K562 (cell line): ENCODE measurements around the gene TEDC1. TPM values are rescaled to one million over a fixed set of nuclear protein-coding genes. Genes with fewer than 3 reads are reported as not detected.

Experiments
- ATAC-seq: fragments of 200-7000 bp; cut with Tn5 transposase; 3 replicates; pipeline ENCODE4 v1.9.1; 2020; ENCODE audit warnings: moderate library complexity
- BruUV-seq: library from RNA; stranded (reverse); fragments of 400-500 nt; replicated peaks from 2 replicates; lab custom pipeline; 2021; lab: Mats Ljungman, UMichigan
- CTCF ChIA-PET: fragments of 300-600 bp; formaldehyde crosslinking; extraction: SDS; loops from one replicate; lab custom pipeline; 2021; ENCODE audit warnings: low intra/inter-chr PET ratio; lab: Yijun Ruan, JAX
- POLR2A ChIA-PET: fragments of 300-600, 350-650 bp; sonication (Branson Sonifier 250); formaldehyde crosslinking; extraction: SDS; loops from one replicate; lab custom pipeline; 2021; ENCODE audit warnings: antibody characterized with exemption, inconsistent platforms; lab: Yijun Ruan, JAX
- DNase-seq, 4 experiments: peaks; one replicate each; pipeline versions ENCODE4 v3.0.0 to v3.0.0-alpha.2; 2011 to 2018; ENCODE audit warnings: low spot score in 3 of 4, mixed read lengths in 3 of 4; ENCODE audit errors: extremely low read depth in 1 of 4
- FAIRE-seq: peaks from 2 replicates; lab custom pipeline; 2011; peaks lifted over from hg19 to GRCh38; lab: Jason Lieb, UNC
- H2AFZ ChIP-seq: 2 replicates; pipeline ENCODE4 v1.6.0; 2011; ENCODE audit warnings: low read depth, low read length, control low read depth, inconsistent platforms
- H3K27ac ChIP-seq: fragments of 200-600 bp; 3 replicates; pipeline ENCODE4 v1.8.0; 2011; ENCODE audit warnings: low read depth, mild to moderate bottlenecking, control low read depth, inconsistent platforms, low read length, moderate library complexity, mixed read lengths; ENCODE audit errors: extremely low read depth
- H3K27me3 ChIP-seq, 2 experiments: fragments of 300-600 bp in 1 of 2; 2 replicates in 1 of 2; 3 replicates in 1 of 2; pipeline versions ENCODE4 v1.6.0 to v1.8.0; 2011; ENCODE audit warnings: inconsistent platforms in 2 of 2, low read length in 2 of 2, mild to moderate bottlenecking in 1 of 2, mixed read lengths in 1 of 2, moderate library complexity in 1 of 2; ENCODE audit not compliant: control insufficient read depth in 2 of 2, insufficient read depth in 2 of 2
- H3K36me3 ChIP-seq: fragments of 300-600 bp; 3 replicates; pipeline ENCODE4 v1.8.0; 2011; ENCODE audit warnings: mild to moderate bottlenecking, low read length, inconsistent platforms; ENCODE audit not compliant: control insufficient read depth, insufficient read depth
- H3K4me1 ChIP-seq, 2 experiments: fragments of 200-600 bp in 1 of 2; replicated peaks in 1 of 2; 2 replicates in 1 of 2; 3 replicates in 1 of 2; pipeline versions ENCODE4 v1.5.1 to v1.8.0; 2011; ENCODE audit warnings: inconsistent platforms in 2 of 2, low read length in 2 of 2, mild to moderate bottlenecking in 1 of 2, mixed read lengths in 1 of 2, moderate library complexity in 1 of 2; ENCODE audit not compliant: control insufficient read depth in 2 of 2, insufficient read depth in 2 of 2
- H3K4me2 ChIP-seq: 2 replicates; pipeline ENCODE4 v1.6.1; 2011; ENCODE audit warnings: low read length, control low read depth, inconsistent platforms, mixed read lengths; ENCODE audit not compliant: insufficient read depth
- H3K4me3 ChIP-seq: fragments of 200-600 bp; sonication (generic), shearing (Covaris generic); 2 replicates; pipeline ENCODE4 v1.5.1; 2016; ENCODE audit warnings: control low read depth, inconsistent platforms
- H3K79me2 ChIP-seq: fragments of 200-600 bp; 3 replicates; pipeline ENCODE4 v1.8.0; 2011; ENCODE audit warnings: low read length, inconsistent platforms; ENCODE audit not compliant: control insufficient read depth, insufficient read depth
- H3K9ac ChIP-seq, 2 experiments: 2 replicates each; pipeline versions ENCODE4 v1.6.0 to v1.6.1; 2011; ENCODE audit warnings: low read depth in 2 of 2, low read length in 2 of 2, control low read depth in 1 of 2, inconsistent platforms in 1 of 2, mild to moderate bottlenecking in 1 of 2, mixed read lengths in 1 of 2; ENCODE audit not compliant: insufficient read depth in 1 of 2
- H3K9me1 ChIP-seq: one replicate; pipeline ENCODE4 v1.6.0; 2011; ENCODE audit warnings: inconsistent platforms, mild to moderate bottlenecking, low read length, moderate library complexity; ENCODE audit not compliant: control insufficient read depth, insufficient read depth
- H3K9me3 ChIP-seq: replicated peaks from 2 replicates; pipeline ENCODE4 v1.5.1; 2011; ENCODE audit warnings: low read depth, low read length, inconsistent platforms; ENCODE audit not compliant: control insufficient read depth, insufficient read depth
- H4K20me1 ChIP-seq: replicated peaks from 2 replicates; pipeline ENCODE4 v1.6.1; 2011; ENCODE audit warnings: low read length, inconsistent platforms, mixed read lengths; ENCODE audit not compliant: control insufficient read depth, insufficient read depth
- ATF3 ChIP-seq, 2 experiments: fragments of 450-650 bp in 1 of 2; sonication (generic) in 1 of 2; formaldehyde crosslinking in 1 of 2; IDR thresholded peaks in 1 of 2; conservative IDR thresholded peaks in 1 of 2; 2 replicates each; pipeline versions ENCODE4 v1.6.1 to v1.8.1; 2016 to 2023; ENCODE audit warnings: mild to moderate bottlenecking in 2 of 2, moderate library complexity in 2 of 2, inconsistent platforms in 1 of 2, missing genetic modification reagents in 1 of 2
- BHLHE40 ChIP-seq: IDR thresholded peaks from 2 replicates; pipeline ENCODE4 v1.6.1; 2011; ENCODE audit warnings: low read length, improper control_type of control experiment
- DNMT1 ChIP-seq: fragments of 450-650 bp; IDR thresholded peaks from 2 replicates; pipeline ENCODE4 v1.6.1; 2016; ENCODE audit warnings: antibody characterized with exemption, mild to moderate bottlenecking
- MEF2D ChIP-seq: conservative IDR thresholded peaks from 2 replicates; pipeline ENCODE4 v1.6.1; 2016; ENCODE audit warnings: low read depth, missing genetic modification characterization, missing compliant biosample characterization
- NCOA4 ChIP-seq: fragments of 450-650 bp; IDR thresholded peaks from 2 replicates; pipeline ENCODE4 v1.6.1; 2018; ENCODE audit warnings: mild to moderate bottlenecking; ENCODE audit not compliant: partially characterized antibody
- PHF8 ChIP-seq: fragments of 200-600 bp; sonication (generic); IDR thresholded peaks from 2 replicates; pipeline ENCODE4 v1.6.1; 2012; ENCODE audit warnings: mixed run types, mild to moderate bottlenecking, inconsistent platforms, low read length, moderate library complexity, borderline replicate concordance
- ZFP1 ChIP-seq: fragments of 450-650 bp; formaldehyde crosslinking; IDR thresholded peaks from 2 replicates; pipeline ENCODE4 v1.4.0; 2020; ENCODE audit warnings: mild to moderate bottlenecking, mixed read lengths
- ZFP36 ChIP-seq: fragments of 150-350 bp; IDR thresholded peaks from 2 replicates; pipeline ENCODE4 v1.6.1; 2018; ENCODE audit warnings: low read length, low read depth; ENCODE audit not compliant: partially characterized antibody
- ZKSCAN1 ChIP-seq: fragments of 150-350 bp; IDR thresholded peaks from 2 replicates; pipeline ENCODE4 v1.6.1; 2016; ENCODE audit warnings: low read depth, low read length
- ZNF217 ChIP-seq: sonication (generic); formaldehyde crosslinking; IDR thresholded peaks from 2 replicates; pipeline ENCODE4 v1.8.0; 2022; ENCODE audit warnings: mild to moderate bottlenecking, missing genetic modification reagents
- WGBS: fragments of 100-300 bp; shearing (Covaris generic); methylation state at CpG from one replicate; pipeline ENCODE4 v1.1.6; 2016; ENCODE audit warnings: low coverage, mixed read lengths; ENCODE audit not compliant: insufficient coverage; ENCODE audit errors: missing lambda C conversion rate; 5-methylcytosine and 5-hydroxymethylcytosine counted together
- in situ Hi-C: fragments of 300-500 bp; cut with MboI; formaldehyde crosslinking; loops from 4 replicates; pipeline ENCODE4 v1.15.0; 2018; ENCODE audit warnings: inconsistent platforms, mixed read lengths
- intact Hi-C: fragments of 100-400 bp; cut with micrococcal nuclease; formaldehyde crosslinking; loops from 2 replicates; pipeline ENCODE4 v1.14.2; 2022
- polyA plus RNA-seq, 8 experiments: library from polyadenylated mRNA; depleted of rRNA in 4 of 8; stranded (reverse) in 5 of 8; unstranded in 3 of 8; fragments of >200 nt; fragmentation: Nextera tagmentation in 2 of 8; fragmentation: Illumina TruSeq in 1 of 8; extraction: Ambion mirVana in 2 of 8; extraction: Trizol in 1 of 8; gene quantifications; 2 replicates each; pipeline versions ENCODE4 v1.2.1 to v1.2.3, GENCODE V29; 2011 to 2014; ENCODE audit warnings: inconsistent platforms in 1 of 8, missing spikeins in 1 of 8
- total RNA-seq, 7 experiments: library from RNA; depleted of rRNA in 6 of 7; stranded (reverse); fragments of >200 nt in 6 of 7; fragmentation: Illumina TruSeq in 2 of 7; extraction: Trizol in 2 of 7; gene quantifications; 2 replicates each; pipeline versions ENCODE4 v1.2.1 to v1.2.3, GENCODE V29; 2011 to 2021; ENCODE audit warnings: low replicate concordance in 1 of 7
- TF ChIP-seq, protein P1 (sequence below): fragments of 250-450 bp; sonication (Bioruptor Pico); IDR thresholded peaks from 2 replicates; pipeline ENCODE4 v1.4.0; 2020

Gene TEDC1
- total and polyA plus RNA-seq, 9 of the 15 experiments (the other 6 are each of a cell fraction or from before 2014, with no cell fraction given) = 0.21 to 28.3 (median 5.9) TPM

GRCh38 chr14:105479431-105480158, 11.5 kb upstream of the TEDC1 start (continued):
- TF ChIP-seq, protein P1, sequence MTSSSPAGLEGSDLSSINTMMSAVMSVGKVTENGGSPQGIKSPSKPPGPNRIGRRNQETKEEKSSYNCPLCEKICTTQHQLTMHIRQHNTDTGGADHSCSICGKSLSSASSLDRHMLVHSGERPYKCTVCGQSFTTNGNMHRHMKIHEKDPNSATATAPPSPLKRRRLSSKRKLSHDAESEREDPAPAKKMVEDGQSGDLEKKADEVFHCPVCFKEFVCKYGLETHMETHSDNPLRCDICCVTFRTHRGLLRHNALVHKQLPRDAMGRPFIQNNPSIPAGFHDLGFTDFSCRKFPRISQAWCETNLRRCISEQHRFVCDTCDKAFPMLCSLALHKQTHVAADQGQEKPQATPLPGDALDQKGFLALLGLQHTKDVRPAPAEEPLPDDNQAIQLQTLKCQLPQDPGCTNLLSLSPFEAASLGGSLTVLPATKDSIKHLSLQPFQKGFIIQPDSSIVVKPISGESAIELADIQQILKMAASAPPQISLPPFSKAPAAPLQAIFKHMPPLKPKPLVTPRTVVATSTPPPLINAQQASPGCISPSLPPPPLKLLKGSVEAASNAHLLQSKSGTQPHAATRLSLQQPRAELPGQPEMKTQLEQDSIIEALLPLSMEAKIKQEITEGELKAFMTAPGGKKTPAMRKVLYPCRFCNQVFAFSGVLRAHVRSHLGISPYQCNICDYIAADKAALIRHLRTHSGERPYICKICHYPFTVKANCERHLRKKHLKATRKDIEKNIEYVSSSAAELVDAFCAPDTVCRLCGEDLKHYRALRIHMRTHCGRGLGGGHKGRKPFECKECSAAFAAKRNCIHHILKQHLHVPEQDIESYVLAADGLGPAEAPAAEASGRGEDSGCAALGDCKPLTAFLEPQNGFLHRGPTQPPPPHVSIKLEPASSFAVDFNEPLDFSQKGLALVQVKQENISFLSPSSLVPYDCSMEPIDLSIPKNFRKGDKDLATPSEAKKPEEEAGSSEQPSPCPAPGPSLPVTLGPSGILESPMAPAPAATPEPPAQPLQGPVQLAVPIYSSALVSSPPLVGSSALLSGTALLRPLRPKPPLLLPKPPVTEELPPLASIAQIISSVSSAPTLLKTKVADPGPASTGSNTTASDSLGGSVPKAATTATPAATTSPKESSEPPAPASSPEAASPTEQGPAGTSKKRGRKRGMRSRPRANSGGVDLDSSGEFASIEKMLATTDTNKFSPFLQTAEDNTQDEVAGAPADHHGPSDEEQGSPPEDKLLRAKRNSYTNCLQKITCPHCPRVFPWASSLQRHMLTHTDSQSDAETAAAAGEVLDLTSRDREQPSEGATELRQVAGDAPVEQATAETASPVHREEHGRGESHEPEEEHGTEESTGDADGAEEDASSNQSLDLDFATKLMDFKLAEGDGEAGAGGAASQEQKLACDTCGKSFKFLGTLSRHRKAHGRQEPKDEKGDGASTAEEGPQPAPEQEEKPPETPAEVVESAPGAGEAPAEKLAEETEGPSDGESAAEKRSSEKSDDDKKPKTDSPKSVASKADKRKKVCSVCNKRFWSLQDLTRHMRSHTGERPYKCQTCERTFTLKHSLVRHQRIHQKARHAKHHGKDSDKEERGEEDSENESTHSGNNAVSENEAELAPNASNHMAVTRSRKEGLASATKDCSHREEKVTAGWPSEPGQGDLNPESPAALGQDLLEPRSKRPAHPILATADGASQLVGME (CRISPR knock-in tag) = no peak
- no peak for TF ChIP-seq NCOA4

DNA sequence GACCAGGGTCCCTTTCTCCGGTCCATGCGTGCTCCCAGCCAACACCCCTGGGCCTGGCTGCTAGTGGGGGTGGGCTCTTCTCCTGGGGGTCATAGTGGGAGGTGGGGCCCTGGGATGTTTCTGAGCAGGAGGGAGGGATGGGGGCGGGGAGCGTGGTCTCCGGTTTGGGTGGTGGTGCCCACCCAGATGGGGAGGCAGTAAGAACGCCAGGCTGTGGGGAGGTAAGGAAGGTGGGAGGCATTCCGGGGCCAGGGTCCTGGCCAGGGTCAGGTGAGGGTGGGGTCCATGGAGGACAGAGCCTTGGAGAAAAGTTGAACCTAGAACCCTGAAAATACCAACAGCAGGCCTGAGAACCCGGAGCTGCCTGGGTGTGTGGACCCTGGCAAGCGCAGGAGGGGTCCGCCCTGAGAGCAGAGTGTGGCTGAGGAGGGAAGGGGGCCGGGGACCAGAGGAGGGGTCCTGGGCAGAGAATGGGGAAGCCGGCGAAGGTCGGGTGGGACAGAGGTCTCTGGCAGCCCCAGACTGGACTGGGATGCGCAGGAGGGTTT, 10.8 kb upstream of the TEDC1 start:
- no peak overlapping the region for H3K9ac ChIP-seq
- no peaks in the 10 kb centered on the region for H3K36me3 ChIP-seq
- peaks cover 5 to 91% of the 10 kb centered on the region in 2 experiments for H3K4me1 ChIP-seq
- H3K27ac ChIP-seq = no peak overlapping the region
- intact Hi-C loops = no loop called here
- H4K20me1 ChIP-seq = no peaks in the 10 kb centered on the region; the same call in 1 of the 2 replicates
- in situ Hi-C loops = no loop called here
- peaks cover 0 to 5% of the 10 kb centered on the region in 2 experiments; a peak in 1 of 5 replicates for H3K27me3 ChIP-seq
- ChIA-PET CTCF (interaction anchor here (1.5 kb wide), 1 partner anchor 48 kb away, joined by 4 read pairs; no protein-coding TSS in a partner anchor), POLR2A (interaction anchor here (1.4 to 2.4 kb wide), 2 partner anchors 8 to 10 kb away, joined by 8 to 12 read pairs; no protein-coding TSS in a partner anchor)
- H3K9me1 ChIP-seq = no peaks in the 10 kb centered on the region
- no peak overlapping the region for H3K4me3 ChIP-seq
- no peaks in the 10 kb centered on the region for H3K79me2 ChIP-seq
- DNase-seq = no peak
- H2AFZ ChIP-seq = no peak overlapping the region
- ATAC-seq = no peak
- no peaks in the 10 kb centered on the region for H3K9me3 ChIP-seq
- FAIRE-seq = no peak
- no peak overlapping the region for H3K4me2 ChIP-seq
- 0% methylated on average over 2 of the region's 15 CpGs for WGBS
- BruUV-seq = no TSS peak
- TF ChIP-seq ATF3 (IDR thresholded peaks at IDR 0.05) (no peak), ATF3 (CRISPR knock-in tag; conservative IDR thresholded peaks at IDR 0.05) (no peak), MEF2D (tag) (no peak), ZFP36 (no peak), DNMT1 (no peak), ZNF217 (no peak), ZKSCAN1 (no peak), BHLHE40 (no peak), ZFP1 (no peak), PHF8 (no peak)
